Measurements from ENCODE around the gene BICDL2. TPM values are rescaled to one million over a fixed set of nuclear protein-coding genes. Genes with fewer than 3 reads are reported as not detected.

BICDL2 gene
- polyA plus RNA-seq, 1 of the 3 experiments (the other 2 are of a cell fraction) = not detected

DNA sequence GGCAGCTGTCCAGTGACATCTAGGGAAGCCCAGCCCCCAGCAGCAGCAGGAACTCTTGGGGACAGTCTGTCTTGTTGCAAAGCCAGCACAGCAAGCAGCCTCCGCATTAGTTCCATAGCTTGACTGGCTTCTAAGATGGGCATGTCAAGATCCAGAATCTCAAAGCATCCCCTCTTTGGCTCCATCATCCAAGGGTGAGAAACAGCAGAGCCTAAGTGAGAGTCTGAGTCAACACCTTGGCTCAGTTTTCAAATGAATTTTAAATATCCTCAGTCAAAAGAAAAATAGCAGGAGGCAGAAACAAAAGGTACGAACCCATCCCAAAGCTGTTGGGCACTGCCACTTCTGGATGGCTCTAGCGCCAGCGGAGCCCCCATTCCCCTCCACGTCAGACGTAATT is 21.8 kb downstream of the BICDL2 start:
- Histone ChIP-seq H3K9ac (no peak overlapping the region), H3K36me3 (replicated peaks in 1 of 2; ENCODE audit: control insufficient read depth in 1 of 2, insufficient read depth in 2 of 2, low read length in 1 of 2) (no peaks in the 10 kb centered on the region), H3K79me2 (ENCODE audit: insufficient read depth) (no peaks in the 10 kb centered on the region), H2AFZ (ENCODE audit: low read depth) (no peak overlapping the region), H3K9me3 (no peaks in the 10 kb centered on the region), H3K4me2 (no peak overlapping the region), H3K4me1 (ENCODE audit: control insufficient read depth in 1 of 2, insufficient read depth in 2 of 2, low read depth in 1 of 2, low read length in 1 of 2) (peaks cover 0 to 8% of the 10 kb centered on the region in 2 experiments; a peak in 1 of 4 replicates), H3K4me3 (ENCODE audit: low read depth in 2 of 2, low read length in 1 of 2) (no peak overlapping the region), H3K27me3 (ENCODE audit: insufficient read depth) (no peaks in the 10 kb centered on the region), H3F3A (replicated peaks; ENCODE audit: insufficient read depth) (no peaks in the 10 kb centered on the region), H4K20me1 (ENCODE audit: insufficient read depth) (no peaks in the 10 kb centered on the region), H3K27ac (ENCODE audit: low read depth in 2 of 2, low read length in 1 of 2) (no peak overlapping the region), H3K9me2 (no peaks in the 10 kb centered on the region)
- CTCF ChIA-PET = interaction anchor here (1.0 kb wide), 1 partner anchor 88 kb away, joined by 3 read pairs; no protein-coding TSS in a partner anchor
- POLR2A ChIA-PET = no interaction called here
- DNase-seq = no peak
- WGBS (ENCODE audit: low lambda C conversion rate) = 97% methylated on average over 6 of the region's 6 CpGs
- TF ChIP-seq RCOR1 (IDR thresholded peaks at IDR 0.05; ENCODE audit: low read length) (no peak), JUND (IDR thresholded peaks at IDR 0.05) (no peak), RFX5 (IDR thresholded peaks at IDR 0.05; ENCODE audit: low read length) (no peak), RAD21 (IDR thresholded peaks at IDR 0.05; ENCODE audit: low read length) (no peak), ELF1 (IDR thresholded peaks at IDR 0.05) (no peak), YY1 (IDR thresholded peaks at IDR 0.05; ENCODE audit: low read depth) (no peak), CHD2 (IDR thresholded peaks at IDR 0.05; ENCODE audit: low read length, partially characterized antibody) (no peak), FOXJ3 (CRISPR knock-in tag; IDR thresholded peaks at IDR 0.05) (no peak), SMC3 (IDR thresholded peaks at IDR 0.05; ENCODE audit: low read depth, low read length) (no peak), USF1 (IDR thresholded peaks at IDR 0.05; ENCODE audit: borderline replicate concordance, low read depth) (no peak), GATA2 (CRISPR knock-in tag; IDR thresholded peaks at IDR 0.05) (no peak), POLR2AphosphoS5 (IDR thresholded peaks at IDR 0.05; ENCODE audit: low read depth, low read length) (no peak), EP300 (IDR thresholded peaks at IDR 0.05; ENCODE audit: borderline replicate concordance in 1 of 2, low read depth in 1 of 2, low read length in 1 of 2) (no peak), FOSL2 (IDR thresholded peaks at IDR 0.05; ENCODE audit: borderline replicate concordance, low read depth) (no peak), EZH2phosphoT487 (IDR thresholded peaks at IDR 0.05; ENCODE audit: borderline replicate concordance, low read depth) (no peak), CTCF (IDR thresholded peaks at IDR 0.05) (no peak), MEF2A (IDR thresholded peaks at IDR 0.05; ENCODE audit: borderline replicate concordance, low read depth) (no peak)
- TF ChIP-seq, protein P1, sequence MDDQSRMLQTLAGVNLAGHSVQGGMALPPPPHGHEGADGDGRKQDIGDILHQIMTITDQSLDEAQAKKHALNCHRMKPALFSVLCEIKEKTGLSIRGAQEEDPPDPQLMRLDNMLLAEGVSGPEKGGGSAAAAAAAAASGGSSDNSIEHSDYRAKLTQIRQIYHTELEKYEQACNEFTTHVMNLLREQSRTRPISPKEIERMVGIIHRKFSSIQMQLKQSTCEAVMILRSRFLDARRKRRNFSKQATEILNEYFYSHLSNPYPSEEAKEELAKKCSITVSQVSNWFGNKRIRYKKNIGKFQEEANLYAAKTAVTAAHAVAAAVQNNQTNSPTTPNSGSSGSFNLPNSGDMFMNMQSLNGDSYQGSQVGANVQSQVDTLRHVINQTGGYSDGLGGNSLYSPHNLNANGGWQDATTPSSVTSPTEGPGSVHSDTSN (IDR thresholded peaks at IDR 0.05) = no peak

Data from SK-N-SH (cell line).